Erythroblast (primary cell): ENCODE measurements around the gene HSH2D.

ENCODE experiments used
- GATA1 ChIP-seq: IDR thresholded peaks from 2 replicates; pipeline ENCODE4 v1.6.1; 2011; ENCODE audit warnings: low read depth, mild to moderate bottlenecking, control low read depth, low read length, moderate library complexity
- POLR2A ChIP-seq: IDR thresholded peaks from 2 replicates; pipeline ENCODE4 v1.6.1; 2011; ENCODE audit warnings: mild to moderate bottlenecking, low read length

GRCh38 chr19:16117594-16118033 lies 25.9 kb upstream of the HSH2D start:
- TF ChIP-seq POLR2A: no peak
- no peak for TF ChIP-seq GATA1
